ENCODE measurements around the gene DYNC2LI1. TPM values are rescaled to one million over a fixed set of nuclear protein-coding genes. Genes with fewer than 3 reads are reported as not detected.
A peak's percentile ranks its signal among the peaks of the same experiment; 100 is the strongest.

DYNC2LI1 gene
- total and polyA plus RNA-seq, 8 donors: 3.5 to 43.1 (median 26.4) TPM

DNA sequence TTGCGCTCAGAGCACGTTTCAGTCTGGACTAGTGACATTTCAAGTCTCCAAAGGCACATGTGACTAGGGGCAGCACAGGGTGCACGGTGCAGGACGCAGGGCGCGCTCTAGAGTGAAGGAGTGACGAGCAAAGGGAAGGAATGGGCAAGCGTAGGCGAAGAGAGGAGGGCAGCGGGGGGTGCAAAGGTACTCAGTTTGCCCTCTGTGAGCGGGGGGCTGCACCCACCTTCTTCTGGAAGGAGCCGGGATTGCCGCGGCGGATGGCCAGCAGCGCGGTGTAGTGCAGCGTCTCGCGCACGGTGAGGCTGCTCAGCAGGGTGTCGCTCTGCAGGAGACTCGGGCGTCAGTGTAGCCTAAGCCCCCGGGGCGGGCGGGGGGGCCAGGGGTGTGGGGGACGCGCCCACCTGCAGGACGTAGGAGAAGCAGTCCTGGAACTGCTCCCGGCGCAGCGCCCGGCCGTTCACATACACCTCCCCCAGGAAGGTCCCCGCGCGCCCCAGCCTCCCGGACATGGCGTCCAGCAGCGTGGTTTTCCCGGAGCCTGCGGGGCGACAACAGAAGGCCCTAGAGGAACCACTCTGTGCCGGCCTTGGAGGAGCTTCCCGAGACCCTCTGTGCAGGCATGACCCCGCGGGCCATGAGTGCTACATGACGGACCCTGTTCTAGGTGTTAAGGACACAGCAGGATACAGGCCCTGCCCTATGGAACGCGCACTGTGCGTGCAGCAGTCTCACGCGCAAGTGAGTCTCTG, 57.9 kb downstream of the DYNC2LI1 start:
- H3K27ac ChIP-seq: no peak overlapping the region
- DNase-seq: peak in 1 of 2 donors; percentile 47
- TF ChIP-seq POLR2AphosphoS5 (IDR thresholded peaks at IDR 0.05) (no peak), POLR2A (IDR thresholded peaks at IDR 0.05) (no peak), EP300 (IDR thresholded peaks at IDR 0.05) (no peak)
- TF ChIP-seq, protein P1, sequence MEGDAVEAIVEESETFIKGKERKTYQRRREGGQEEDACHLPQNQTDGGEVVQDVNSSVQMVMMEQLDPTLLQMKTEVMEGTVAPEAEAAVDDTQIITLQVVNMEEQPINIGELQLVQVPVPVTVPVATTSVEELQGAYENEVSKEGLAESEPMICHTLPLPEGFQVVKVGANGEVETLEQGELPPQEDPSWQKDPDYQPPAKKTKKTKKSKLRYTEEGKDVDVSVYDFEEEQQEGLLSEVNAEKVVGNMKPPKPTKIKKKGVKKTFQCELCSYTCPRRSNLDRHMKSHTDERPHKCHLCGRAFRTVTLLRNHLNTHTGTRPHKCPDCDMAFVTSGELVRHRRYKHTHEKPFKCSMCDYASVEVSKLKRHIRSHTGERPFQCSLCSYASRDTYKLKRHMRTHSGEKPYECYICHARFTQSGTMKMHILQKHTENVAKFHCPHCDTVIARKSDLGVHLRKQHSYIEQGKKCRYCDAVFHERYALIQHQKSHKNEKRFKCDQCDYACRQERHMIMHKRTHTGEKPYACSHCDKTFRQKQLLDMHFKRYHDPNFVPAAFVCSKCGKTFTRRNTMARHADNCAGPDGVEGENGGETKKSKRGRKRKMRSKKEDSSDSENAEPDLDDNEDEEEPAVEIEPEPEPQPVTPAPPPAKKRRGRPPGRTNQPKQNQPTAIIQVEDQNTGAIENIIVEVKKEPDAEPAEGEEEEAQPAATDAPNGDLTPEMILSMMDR (IDR thresholded peaks at IDR 0.05): no peak

GRCh38 chr2:43832457-43832856, 58.6 kb downstream of the DYNC2LI1 start:
- intact Hi-C loops (cut with DNase I; ENCODE audit: low total_unique reads): no loop called here
- Histone ChIP-seq H3K27me3 (peaks cover 5 to 41% (median 21%) of the 10 kb centered on the region in 3 donors), H3K4me3 (no peak overlapping the region), H3K27ac (no peak overlapping the region), H3K9me3 (no peaks in the 10 kb centered on the region), H3K36me3 (no peaks in the 10 kb centered on the region), H3K4me1 (peaks cover 0 to 11% (median 11%) of the 10 kb centered on the region in 4 donors)
- WGBS, 5 donors: 42 to 47% (median 44%) methylated on average over 3 of the region's 3 CpGs
- TF ChIP-seq, protein P1 (IDR thresholded peaks at IDR 0.05): no peak
- TF ChIP-seq POLR2A (IDR thresholded peaks at IDR 0.05): no peak
- TF ChIP-seq POLR2AphosphoS5 (IDR thresholded peaks at IDR 0.05): no peak
- TF ChIP-seq EP300 (IDR thresholded peaks at IDR 0.05): no peak
- peak in 1 of 2 donors; percentile 20 for DNase-seq

More for the DNA sequence above, 57.9 kb downstream of the DYNC2LI1 start:
- intact Hi-C loops (cut with DNase I; ENCODE audit: low total_unique reads): no loop called here
- Histone ChIP-seq H3K27me3 (peaks cover 5 to 41% (median 21%) of the 10 kb centered on the region in 3 donors), H3K36me3 (no peaks in the 10 kb centered on the region), H3K9me3 (no peaks in the 10 kb centered on the region), H3K4me3 (peak overlapping the region; percentile 9 to 42 (median 28)), H3K4me1 (peaks cover 0 to 11% (median 11%) of the 10 kb centered on the region in 4 donors)
- WGBS, 5 donors: 6 to 13% (median 7%) methylated on average over 26 to 54 of the region's 54 CpGs

DNA sequence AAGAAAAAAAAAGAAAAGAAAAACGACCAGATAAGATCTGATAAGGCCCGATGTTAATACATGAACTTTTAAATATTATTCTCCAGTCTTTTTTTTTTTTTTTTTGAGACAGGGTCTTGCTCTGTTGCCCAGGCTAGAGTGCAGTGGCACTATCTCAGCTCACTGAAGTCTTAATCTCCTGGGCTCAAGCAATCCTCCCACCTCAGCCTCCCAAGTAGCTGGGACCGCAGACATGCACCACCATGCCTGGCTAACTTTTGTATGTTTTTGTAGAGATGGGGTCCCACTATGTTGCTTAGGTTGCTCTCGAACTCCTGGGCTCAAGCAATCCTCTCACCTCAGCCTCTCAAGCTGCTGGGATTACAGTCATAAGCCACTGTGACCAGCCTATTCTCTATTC, 63.2 kb downstream of the DYNC2LI1 start:
- no peak overlapping the region for H3K27ac ChIP-seq
- H3K4me1 ChIP-seq: peaks cover 0 to 4% (median 3%) of the 10 kb centered on the region in 4 donors
- WGBS, 5 donors: 65 to 81% (median 74%) methylated on average over 4 of the region's 4 CpGs
- no peaks in the 10 kb centered on the region for H3K36me3 ChIP-seq
- no peak for DNase-seq
- intact Hi-C loops (cut with DNase I; ENCODE audit: low total_unique reads): no loop called here
- no peaks in the 10 kb centered on the region for H3K9me3 ChIP-seq
- no peak overlapping the region for H3K4me3 ChIP-seq
- TF ChIP-seq, protein P1 (IDR thresholded peaks at IDR 0.05): no peak
- TF ChIP-seq EP300 (IDR thresholded peaks at IDR 0.05): no peak
- H3K27me3 ChIP-seq: peaks cover 0 to 17% (median 7%) of the 10 kb centered on the region in 3 donors

DNA sequence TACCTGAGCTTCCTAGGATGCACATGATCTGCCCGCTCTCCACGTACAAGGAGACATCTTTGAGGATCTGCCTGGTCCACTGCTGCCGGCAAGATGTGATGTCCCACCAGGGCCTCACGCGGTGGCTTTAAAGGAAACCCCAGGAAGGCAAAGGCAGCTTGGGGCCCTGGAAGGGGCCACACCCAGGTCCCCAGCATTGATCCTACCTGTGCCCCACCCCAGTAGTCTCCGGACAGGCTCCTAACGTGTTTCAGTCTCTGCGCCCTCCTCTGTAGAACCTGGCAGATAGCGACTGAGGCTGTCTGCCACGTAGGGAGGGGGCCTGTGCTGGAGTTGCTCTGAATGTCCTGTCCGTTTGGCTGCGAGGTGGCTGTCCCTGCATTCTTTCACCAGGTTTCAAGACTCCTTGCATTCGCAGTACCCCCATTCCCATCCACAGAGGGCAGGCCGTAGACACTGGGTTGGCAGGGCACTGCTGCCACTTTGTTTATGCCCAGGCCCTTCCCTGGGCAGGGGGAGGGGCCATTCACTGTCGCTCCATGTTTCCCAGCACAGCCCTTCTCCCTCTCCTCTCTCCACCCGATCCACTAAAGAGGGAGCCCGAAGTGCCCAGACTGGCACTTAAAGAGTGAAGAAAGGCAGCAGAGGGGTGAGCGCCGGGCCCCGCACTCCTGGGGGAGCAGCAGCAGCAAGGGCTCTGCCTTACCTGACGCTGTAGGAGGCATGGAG, 64.2 kb downstream of the DYNC2LI1 start:
- Histone ChIP-seq H3K36me3 (no peaks in the 10 kb centered on the region), H3K27me3 (peaks cover 0 to 7% (median 0%) of the 10 kb centered on the region in 3 donors), H3K27ac (no peak overlapping the region), H3K9me3 (no peaks in the 10 kb centered on the region), H3K4me1 (no peaks in the 10 kb centered on the region), H3K4me3 (no peak overlapping the region)
- intact Hi-C loops (cut with DNase I; ENCODE audit: low total_unique reads): no loop called here
- 86 to 95% (median 89%) methylated on average over 14 to 21 of the region's 21 CpGs for WGBS, 5 donors
- no peak for TF ChIP-seq EP300 (IDR thresholded peaks at IDR 0.05)
- no peak for TF ChIP-seq POLR2A (IDR thresholded peaks at IDR 0.05)
- TF ChIP-seq, protein P1 (IDR thresholded peaks at IDR 0.05): no peak
- no peak for TF ChIP-seq POLR2AphosphoS5 (IDR thresholded peaks at IDR 0.05)
- DNase-seq: no peak

All from stomach (tissue), 9 donors.